ENCODE results near the gene ZNF710. TPM values are rescaled to one million over a fixed set of nuclear protein-coding genes. Genes with fewer than 3 reads are reported as not detected.

Gene ZNF710
- total RNA-seq, 1 experiment from 2014 or later: 10.0 TPM

- no peaks in the 10 kb centered on the region for H3K9me3 ChIP-seq (ENCODE audit: control insufficient read depth in 1 of 2, insufficient read depth in 1 of 2, low read depth in 1 of 2, low read length in 2 of 2)
- ATAC-seq (no peak), DNase-seq (ENCODE audit: low read depth, low spot score) (no peak)
- no peak overlapping the region for H3K4me3 ChIP-seq (replicated peaks in 1 of 2; ENCODE audit: low read depth in 1 of 2, low read length in 2 of 2)
- ChIA-PET CTCF (no interaction called here), POLR2A (no interaction called here), RAD21 (ENCODE audit: low non-redundant PET in 1 of 2, low total read pairs in 2 of 2, uncharacterized antibody in 2 of 2, unreplicated experiment in 2 of 2) (no interaction called here)
- H3K4me1 ChIP-seq (ENCODE audit: control insufficient read depth in 1 of 2, insufficient read depth in 2 of 2, low read length in 2 of 2): peaks cover 4 to 8% of the 10 kb centered on the region in 2 experiments; a peak in 3 of 4 replicates
- H3K9me2 ChIP-seq (ENCODE audit: insufficient read depth): no peaks in the 10 kb centered on the region
- no peak overlapping the region for H2AFZ ChIP-seq (ENCODE audit: low read depth, low read length, poor library complexity, severe bottlenecking)
- no peaks in the 10 kb centered on the region for H3K27me3 ChIP-seq (ENCODE audit: insufficient read depth, low read length)
- H3K27ac ChIP-seq (ENCODE audit: low read depth, low read length): no peak overlapping the region
- no peaks in the 10 kb centered on the region for H3K79me2 ChIP-seq (ENCODE audit: insufficient read depth, low read length)
- H3K9ac ChIP-seq (ENCODE audit: low read length): no peak overlapping the region
- no peak overlapping the region for H3K4me2 ChIP-seq (ENCODE audit: low read length)
- H3K36me3 ChIP-seq (ENCODE audit: control insufficient read depth in 1 of 2, insufficient read depth in 2 of 2, low read length in 2 of 2): no peaks in the 10 kb centered on the region
- no peak for TF ChIP-seq EGR1 (IDR thresholded peaks at IDR 0.05; ENCODE audit: low read depth)
- TF ChIP-seq MAX (IDR thresholded peaks at IDR 0.05): no peak
- TF ChIP-seq POLR2AphosphoS5 (IDR thresholded peaks at IDR 0.05; ENCODE audit: low read depth, low read length): no peak
- TF ChIP-seq CEBPB (IDR thresholded peaks at IDR 0.05; ENCODE audit: low read depth): no peak
- no peak for TF ChIP-seq RAD21 (IDR thresholded peaks at IDR 0.05; ENCODE audit: low read depth)
- TF ChIP-seq FOSL1 (IDR thresholded peaks at IDR 0.05; ENCODE audit: low read depth): no peak
- TF ChIP-seq ELF1 (IDR thresholded peaks at IDR 0.05; ENCODE audit: borderline replicate concordance, low read depth): no peak
- TF ChIP-seq ZBTB33 (IDR thresholded peaks at IDR 0.05; ENCODE audit: extremely low read depth, insufficient replicate concordance, low read length): no peak
- no peak for TF ChIP-seq SRF (IDR thresholded peaks at IDR 0.05; ENCODE audit: low read depth)
- no peak for TF ChIP-seq REST (IDR thresholded peaks at IDR 0.05; ENCODE audit: low read depth)
- no peak for TF ChIP-seq ZFX (IDR thresholded peaks at IDR 0.05)
- no peak for TF ChIP-seq ZNF274 (IDR thresholded peaks at IDR 0.05; ENCODE audit: low read depth, low read length)
- TF ChIP-seq ATF3 (IDR thresholded peaks at IDR 0.05): no peak
- TF ChIP-seq EZH2phosphoT487 (IDR thresholded peaks at IDR 0.05; ENCODE audit: borderline replicate concordance): no peak
- TF ChIP-seq TCF7L2 (IDR thresholded peaks at IDR 0.05; ENCODE audit: borderline replicate concordance, extremely low read depth, insufficient read depth, insufficient read length): no peak
- no peaks in the 10 kb centered on the region for H4K20me1 ChIP-seq (ENCODE audit: insufficient read depth)
- no TSS peak for BruUV-seq (replicated peaks)
- intact Hi-C loops (cut with micrococcal nuclease): no loop called here
Observed at GRCh38 chr15:90020936-90021507, 19.9 kb downstream of the ZNF710 start.
